ENCODE results near the gene IGF2R.
"Not testable (repeated sequence)": the region's sequence is repeated elsewhere in the genome, so short reads cannot be mapped to it uniquely, and the experiment has no call there.

Gene IGF2R

GRCh38 chr6:160077526-160077925 lies 108.6 kb downstream of the IGF2R start:
- no peak for DNase-seq (ENCODE audit: low read depth)

- DNase-seq (ENCODE audit: low read depth), result no peak
Observed at GRCh38 chr6:160078883-160079685, 110.2 kb downstream of the IGF2R start.

GRCh38 chr6:160079686-160080043 lies 110.8 kb downstream of the IGF2R start:
- no peak for DNase-seq (ENCODE audit: low read depth)

GRCh38 chr6:160080097-160080496 lies 111.2 kb downstream of the IGF2R start:
- DNase-seq (ENCODE audit: low read depth), result no peak

GRCh38 chr6:160081398-160081797 lies 112.5 kb downstream of the IGF2R start:
- no peak for DNase-seq (ENCODE audit: low read depth)

GRCh38 chr6:160082627-160083026 lies 113.7 kb downstream of the IGF2R start:
- DNase-seq (ENCODE audit: low read depth), result no peak

- no peak for DNase-seq (ENCODE audit: low read depth)
Observed at GRCh38 chr6:160084198-160084776, 115.4 kb downstream of the IGF2R start.

GRCh38 chr6:160085226-160085625 lies 116.3 kb downstream of the IGF2R start:
- DNase-seq (ENCODE audit: low read depth), result no peak

GRCh38 chr6:160085713-160086505 lies 117.0 kb downstream of the IGF2R start:
- DNase-seq (ENCODE audit: low read depth), result no peak

- no peak for DNase-seq (ENCODE audit: low read depth)
Observed at GRCh38 chr6:160086754-160087153, 117.9 kb downstream of the IGF2R start.

GRCh38 chr6:160088069-160088783 lies 119.3 kb downstream of the IGF2R start:
- peak; percentile 23 for DNase-seq (ENCODE audit: low read depth)

- no peak for DNase-seq (ENCODE audit: low read depth)
Observed at GRCh38 chr6:160088784-160089533, 120.1 kb downstream of the IGF2R start.

GRCh38 chr6:160089534-160089897 lies 120.6 kb downstream of the IGF2R start:
- no peak for DNase-seq (ENCODE audit: low read depth)

- DNase-seq (ENCODE audit: low read depth), result not testable (repeated sequence)
Observed at GRCh38 chr6:160090442-160091239, 121.8 kb downstream of the IGF2R start.

- not testable (repeated sequence) for DNase-seq (ENCODE audit: low read depth)
Observed at GRCh38 chr6:160092176-160092575, 123.3 kb downstream of the IGF2R start.

- DNase-seq (ENCODE audit: low read depth), result no peak
Observed at GRCh38 chr6:160092602-160093001, 123.7 kb downstream of the IGF2R start.

GRCh38 chr6:160093061-160093460 lies 124.2 kb downstream of the IGF2R start:
- no peak for DNase-seq (ENCODE audit: low read depth)

GRCh38 chr6:160093946-160094345 lies 125.1 kb downstream of the IGF2R start:
- DNase-seq (ENCODE audit: low read depth), result no peak

GRCh38 chr6:160095146-160095845 lies 126.4 kb downstream of the IGF2R start:
- no peak for DNase-seq (ENCODE audit: low read depth)

All from HS-27A (cell line).